ENCODE measurements around the gene TMED7. TPM values are rescaled to one million over a fixed set of nuclear protein-coding genes. Genes with fewer than 3 reads are reported as not detected.

TMED7 gene
- total RNA-seq, 4 donors from 2014 or later: 100 to 148 (median 120) TPM

DNA sequence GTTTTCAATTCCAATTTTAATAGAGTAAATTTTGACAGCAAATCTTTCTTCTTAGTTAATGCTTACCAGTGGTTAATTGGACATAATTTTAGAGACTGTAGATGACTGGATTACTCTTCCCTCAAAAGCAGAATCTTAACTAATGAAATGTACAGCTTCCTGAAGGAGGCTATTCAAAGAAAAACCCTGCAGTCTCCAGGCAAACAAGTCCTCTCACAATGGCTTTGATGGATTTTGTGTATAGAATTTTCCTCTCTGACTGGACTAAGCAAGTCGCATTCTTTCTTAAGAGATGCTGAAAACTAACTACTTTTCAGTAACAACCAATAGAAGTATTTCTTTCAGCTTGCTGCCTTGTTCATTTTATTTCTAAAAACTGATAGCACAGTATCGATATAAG is 35.7 kb upstream of the TMED7 start:
- Histone ChIP-seq H3K4me1 (no peaks in the 10 kb centered on the region), H3K27ac (no peak overlapping the region), H3K9me3 (peaks cover 0 to 15% (median 0%) of the 10 kb centered on the region in 3 donors), H3K36me3 (no peaks in the 10 kb centered on the region), H3K27me3 (no peaks in the 10 kb centered on the region), H3K4me3 (no peak overlapping the region)
- 63 to 84% methylated on average over 2 of the region's 2 CpGs for WGBS, 2 donors (ENCODE audit: low coverage in 1 of 2)
- TF ChIP-seq POLR2A (IDR thresholded peaks at IDR 0.05) (no peak), EP300 (IDR thresholded peaks at IDR 0.05) (no peak), POLR2AphosphoS5 (IDR thresholded peaks at IDR 0.05) (no peak), CTCF (IDR thresholded peaks at IDR 0.05) (no peak)
- ATAC-seq: no peak

GRCh38 chr5:115661101-115661500 is 35.3 kb upstream of the TMED7 start:
- no peaks in the 10 kb centered on the region for H3K4me1 ChIP-seq
- no peaks in the 10 kb centered on the region for H3K36me3 ChIP-seq
- ATAC-seq: no peak
- no peak overlapping the region for H3K4me3 ChIP-seq
- H3K9me3 ChIP-seq: peaks cover 0 to 15% (median 0%) of the 10 kb centered on the region in 3 donors
- 51 to 53% methylated on average over 3 to 4 of the region's 4 CpGs for WGBS, 2 donors (ENCODE audit: low coverage in 1 of 2)
- no peaks in the 10 kb centered on the region for H3K27me3 ChIP-seq
- H3K27ac ChIP-seq: no peak overlapping the region
- TF ChIP-seq EP300 (IDR thresholded peaks at IDR 0.05): no peak
- TF ChIP-seq POLR2AphosphoS5 (IDR thresholded peaks at IDR 0.05): no peak
- TF ChIP-seq POLR2A (IDR thresholded peaks at IDR 0.05): no peak
- TF ChIP-seq CTCF (IDR thresholded peaks at IDR 0.05): no peak

DNA sequence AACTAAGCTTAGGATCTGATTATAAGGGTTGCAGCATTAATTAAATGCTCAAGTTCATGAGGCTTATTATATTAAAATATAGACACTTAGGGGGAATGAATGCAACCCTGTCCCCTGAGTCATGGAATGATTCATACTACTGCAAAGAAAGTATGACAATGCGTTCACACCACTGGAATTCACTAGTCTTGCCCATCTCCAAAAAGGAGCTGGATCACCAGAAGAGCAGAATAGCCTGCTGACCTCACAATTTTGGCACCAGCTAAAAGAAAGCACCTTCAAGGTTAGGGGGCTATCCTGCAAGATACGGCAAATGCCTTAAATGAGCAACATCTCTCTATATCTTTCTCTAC is 32.0 kb upstream of the TMED7 start:
- Histone ChIP-seq H3K9me3 (peaks cover 0 to 15% (median 0%) of the 10 kb centered on the region in 3 donors), H3K27ac (no peak overlapping the region), H3K4me1 (no peaks in the 10 kb centered on the region), H3K27me3 (no peaks in the 10 kb centered on the region), H3K4me3 (no peak overlapping the region), H3K36me3 (no peaks in the 10 kb centered on the region)
- WGBS, 2 donors (ENCODE audit: low coverage in 1 of 2): 75 to 83% methylated on average over 2 of the region's 2 CpGs
- TF ChIP-seq POLR2AphosphoS5 (IDR thresholded peaks at IDR 0.05) (no peak), POLR2A (IDR thresholded peaks at IDR 0.05) (no peak), EP300 (IDR thresholded peaks at IDR 0.05) (no peak), CTCF (IDR thresholded peaks at IDR 0.05) (no peak)
- ATAC-seq: no peak

GRCh38 chr5:115657125-115657880 is 31.5 kb upstream of the TMED7 start:
- Histone ChIP-seq H3K27me3 (no peaks in the 10 kb centered on the region), H3K27ac (no peak overlapping the region), H3K4me3 (no peak overlapping the region), H3K36me3 (no peaks in the 10 kb centered on the region), H3K9me3 (peaks cover 0 to 15% (median 0%) of the 10 kb centered on the region in 3 donors), H3K4me1 (no peaks in the 10 kb centered on the region)
- no peak for TF ChIP-seq CTCF (IDR thresholded peaks at IDR 0.05)
- TF ChIP-seq POLR2AphosphoS5 (IDR thresholded peaks at IDR 0.05): no peak
- no peak for TF ChIP-seq POLR2A (IDR thresholded peaks at IDR 0.05)
- no peak for ATAC-seq
- WGBS, 2 donors (ENCODE audit: low coverage in 1 of 2): 74 to 85% methylated on average over 2 of the region's 2 CpGs

DNA sequence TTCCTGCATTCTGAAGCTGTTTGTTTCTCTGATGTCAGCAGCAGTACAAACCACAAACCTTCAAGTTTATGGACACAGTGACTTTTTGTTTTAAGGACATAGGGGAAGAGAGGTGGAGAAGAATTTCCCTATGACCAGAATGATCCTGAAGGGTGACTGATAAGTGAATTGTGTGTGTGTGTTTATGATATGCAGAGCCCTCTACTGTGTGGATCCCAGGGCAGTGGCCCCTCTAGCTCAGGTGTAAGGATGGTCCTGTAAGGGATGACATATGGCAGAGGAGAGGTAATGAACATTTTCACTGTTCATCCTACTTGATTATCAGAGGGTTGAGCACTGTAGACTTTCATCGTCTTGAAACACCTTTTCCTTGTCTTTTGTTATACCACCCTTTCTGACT is 30.6 kb upstream of the TMED7 start:
- Histone ChIP-seq H3K36me3 (no peaks in the 10 kb centered on the region), H3K9me3 (peaks cover 0 to 15% (median 0%) of the 10 kb centered on the region in 3 donors), H3K4me1 (no peaks in the 10 kb centered on the region), H3K4me3 (no peak overlapping the region), H3K27ac (no peak overlapping the region), H3K27me3 (no peaks in the 10 kb centered on the region)
- TF ChIP-seq EP300 (IDR thresholded peaks at IDR 0.05) (no peak), CTCF (IDR thresholded peaks at IDR 0.05) (no peak), POLR2A (IDR thresholded peaks at IDR 0.05) (no peak), POLR2AphosphoS5 (IDR thresholded peaks at IDR 0.05) (no peak)
- 86 to 91% methylated on average over 1 of the region's 1 CpG for WGBS, 2 donors (ENCODE audit: low coverage in 1 of 2)
- ATAC-seq: no peak

Measured in gastroesophageal sphincter (tissue), 4 donors.